ENCODE measurements around the gene MAPKAP1.

MAPKAP1 gene

DNA sequence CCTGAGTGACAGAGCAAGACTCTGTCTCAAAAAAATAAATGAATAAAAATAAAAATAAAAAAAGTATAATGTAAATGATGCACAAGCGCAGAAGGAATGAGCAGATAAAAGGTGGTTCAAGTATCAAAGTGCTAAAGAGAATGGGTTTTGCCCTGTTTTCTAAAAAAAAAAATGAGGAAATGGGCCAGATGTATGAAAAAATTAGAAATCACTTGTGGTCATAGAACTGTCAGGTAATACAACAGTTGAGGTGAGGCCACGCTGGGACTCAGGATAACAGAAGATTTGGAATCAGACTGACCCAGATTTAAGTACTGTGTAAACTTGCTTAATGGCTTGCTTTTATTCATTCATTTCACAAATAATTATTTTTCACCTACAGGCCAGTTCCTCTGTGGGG is 69.8 kb downstream of the MAPKAP1 start:
- no peaks in the 10 kb centered on the region for H3K36me3 ChIP-seq (ENCODE audit: control insufficient read depth in 1 of 2, insufficient read depth in 2 of 2, low read length in 2 of 2)
- no peak overlapping the region for H3K27ac ChIP-seq (ENCODE audit: low read length)
- peaks cover 8 to 28% of the 10 kb centered on the region in 2 donors for H3K4me1 ChIP-seq (ENCODE audit: control insufficient read depth in 1 of 2, insufficient read depth in 2 of 2, low read length in 2 of 2)
- H3K4me3 ChIP-seq (ENCODE audit: low read depth in 1 of 2, low read length in 2 of 2) = no peak overlapping the region
- H3K9me3 ChIP-seq (ENCODE audit: control insufficient read depth in 1 of 2, low read length in 2 of 2) = no peaks in the 10 kb centered on the region
- no peaks in the 10 kb centered on the region for H3K27me3 ChIP-seq (ENCODE audit: low read depth, low read length)

DNA sequence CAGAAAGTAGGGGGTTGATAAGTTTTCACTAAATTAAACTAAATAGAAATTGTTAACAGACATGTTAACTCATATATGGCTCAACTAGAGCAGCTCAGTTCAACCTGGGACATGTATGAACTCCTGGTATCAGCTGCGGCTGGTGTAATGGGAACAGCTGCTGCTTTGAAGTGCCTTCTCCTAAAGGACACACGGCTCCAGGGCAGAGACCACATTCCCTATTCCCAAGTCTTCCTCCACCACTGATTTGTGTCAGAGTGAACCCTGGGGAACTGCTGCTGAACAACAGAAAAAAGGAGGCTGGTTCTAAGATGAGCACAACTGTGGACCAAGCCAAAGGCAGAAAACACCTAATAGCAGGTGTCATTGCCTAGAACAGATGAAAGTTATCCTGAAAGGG is 71.1 kb downstream of the MAPKAP1 start:
- Histone ChIP-seq H3K4me1 (ENCODE audit: control insufficient read depth in 1 of 2, insufficient read depth in 2 of 2, low read length in 2 of 2) (peaks cover 10 to 36% of the 10 kb centered on the region in 2 donors), H3K4me3 (ENCODE audit: low read depth in 1 of 2, low read length in 2 of 2) (no peak overlapping the region), H3K36me3 (ENCODE audit: control insufficient read depth in 1 of 2, insufficient read depth in 2 of 2, low read length in 2 of 2) (no peaks in the 10 kb centered on the region), H3K9me3 (ENCODE audit: control insufficient read depth in 1 of 2, low read length in 2 of 2) (no peaks in the 10 kb centered on the region), H3K27me3 (ENCODE audit: low read depth, low read length) (no peaks in the 10 kb centered on the region), H3K27ac (ENCODE audit: low read length) (no peak overlapping the region)

DNA sequence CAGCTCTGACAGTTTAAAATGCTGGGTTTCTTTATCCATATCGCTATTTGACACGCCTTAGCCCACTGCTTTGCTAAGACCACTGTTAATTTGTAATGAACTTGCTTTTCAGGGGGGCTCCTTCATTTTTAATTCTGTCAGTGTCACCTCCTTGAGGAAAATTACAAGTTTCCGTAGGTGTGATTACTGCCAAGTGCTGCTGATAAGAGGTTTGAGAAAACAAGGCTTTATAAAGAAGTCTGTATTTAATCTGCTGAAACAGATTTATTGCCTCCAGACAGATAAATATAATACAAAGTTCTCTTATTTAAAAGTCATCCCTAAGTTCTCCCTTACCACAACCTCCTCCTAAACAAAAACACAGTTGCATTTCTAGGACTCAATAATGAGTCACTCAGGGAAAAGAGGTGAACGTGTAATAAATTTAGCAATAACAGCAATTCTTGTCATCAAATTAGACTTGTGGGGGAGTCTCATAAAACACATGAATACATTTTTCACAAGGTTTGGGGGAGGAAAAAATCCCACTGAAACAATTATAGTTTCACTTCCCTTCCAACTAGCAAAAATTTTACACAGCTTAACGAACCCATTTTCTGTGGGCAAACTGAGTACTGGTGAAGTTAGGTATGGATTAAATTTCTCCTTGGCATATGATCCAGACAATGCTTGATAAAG is 72.8 kb downstream of the MAPKAP1 start:
- Histone ChIP-seq H3K9me3 (ENCODE audit: control insufficient read depth in 1 of 2, low read length in 2 of 2) (no peaks in the 10 kb centered on the region), H3K36me3 (ENCODE audit: control insufficient read depth in 1 of 2, insufficient read depth in 2 of 2, low read length in 2 of 2) (no peaks in the 10 kb centered on the region), H3K4me1 (ENCODE audit: control insufficient read depth in 1 of 2, insufficient read depth in 2 of 2, low read length in 2 of 2) (peaks cover 10 to 36% of the 10 kb centered on the region in 2 donors), H3K4me3 (ENCODE audit: low read depth in 1 of 2, low read length in 2 of 2) (no peak overlapping the region), H3K27ac (ENCODE audit: low read length) (no peak overlapping the region), H3K27me3 (ENCODE audit: low read depth, low read length) (no peaks in the 10 kb centered on the region)

DNA sequence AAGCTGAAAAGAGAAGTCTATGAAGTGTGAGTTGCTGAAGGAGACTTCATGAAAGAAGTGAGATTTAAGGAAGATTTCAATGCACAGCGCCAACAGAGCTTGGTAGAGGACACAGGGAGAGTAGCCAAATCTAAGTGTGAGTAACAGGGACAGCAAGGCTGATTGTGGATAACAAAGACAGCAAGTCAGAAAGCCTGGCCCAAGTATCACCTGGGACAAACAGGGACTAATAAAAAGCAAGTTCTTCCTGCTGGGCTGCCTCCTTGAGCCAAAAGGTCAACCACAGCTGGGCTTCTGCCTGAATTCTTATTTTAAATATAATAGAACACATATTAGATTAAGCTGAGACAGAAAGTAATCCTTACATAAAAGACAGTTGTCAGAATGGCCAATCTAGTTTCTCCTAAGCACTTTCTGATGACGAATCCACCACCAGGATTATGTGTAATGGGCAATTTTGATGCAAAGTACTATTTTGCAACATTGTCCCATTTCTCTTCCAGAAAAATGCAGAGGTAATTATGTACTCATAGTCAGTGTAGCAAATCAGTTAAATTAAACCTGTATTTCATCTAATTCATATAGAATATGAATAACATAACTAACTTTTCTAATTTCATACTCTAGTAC is 73.8 kb downstream of the MAPKAP1 start:
- Histone ChIP-seq H3K27me3 (ENCODE audit: low read depth, low read length) (no peaks in the 10 kb centered on the region), H3K27ac (ENCODE audit: low read length) (no peak overlapping the region), H3K9me3 (ENCODE audit: control insufficient read depth in 1 of 2, low read length in 2 of 2) (no peaks in the 10 kb centered on the region), H3K36me3 (ENCODE audit: control insufficient read depth in 1 of 2, insufficient read depth in 2 of 2, low read length in 2 of 2) (no peaks in the 10 kb centered on the region), H3K4me3 (ENCODE audit: low read depth in 1 of 2, low read length in 2 of 2) (no peak overlapping the region), H3K4me1 (ENCODE audit: control insufficient read depth in 1 of 2, insufficient read depth in 2 of 2, low read length in 2 of 2) (peaks cover 10 to 30% of the 10 kb centered on the region in 2 donors)

DNA sequence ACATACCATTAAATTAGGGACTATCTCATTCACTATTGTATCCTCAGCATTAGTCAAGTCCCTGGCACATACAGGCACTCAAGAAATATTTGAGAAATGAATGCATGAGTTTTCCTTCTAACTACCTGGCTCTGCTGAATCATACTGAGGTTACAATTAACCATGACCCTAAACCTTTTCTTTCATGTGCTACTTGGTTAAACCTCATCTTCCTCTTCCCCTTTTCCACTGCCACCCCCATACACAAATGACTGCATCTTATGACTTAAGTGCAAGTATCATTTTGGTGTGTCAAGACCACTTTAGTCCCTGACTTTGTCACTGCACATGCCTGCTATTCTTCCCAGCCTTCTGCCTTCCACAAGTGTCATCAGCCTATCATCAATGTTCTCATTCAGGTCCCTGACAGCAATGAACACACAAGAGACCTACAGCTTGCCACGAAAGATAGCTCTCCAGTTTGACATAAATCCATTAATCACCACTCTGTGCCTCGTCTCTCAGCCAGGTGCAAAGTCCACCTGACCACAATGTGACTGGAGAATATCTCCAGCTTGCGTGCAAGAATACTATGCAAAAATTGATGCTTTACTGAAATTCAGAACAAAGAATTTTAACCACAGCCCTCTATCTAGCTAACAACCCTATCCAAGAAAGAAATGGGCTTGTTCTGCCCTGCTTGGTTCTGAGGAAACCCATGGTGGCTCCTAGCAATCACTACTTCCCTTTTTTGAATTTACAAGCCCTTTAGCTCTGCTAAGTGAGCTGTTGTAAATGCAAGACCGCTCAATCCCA is 74.5 kb downstream of the MAPKAP1 start:
- no peaks in the 10 kb centered on the region for H3K27me3 ChIP-seq (ENCODE audit: low read depth, low read length)
- no peaks in the 10 kb centered on the region for H3K9me3 ChIP-seq (ENCODE audit: control insufficient read depth in 1 of 2, low read length in 2 of 2)
- no peaks in the 10 kb centered on the region for H3K36me3 ChIP-seq (ENCODE audit: control insufficient read depth in 1 of 2, insufficient read depth in 2 of 2, low read length in 2 of 2)
- H3K4me3 ChIP-seq (ENCODE audit: low read depth in 1 of 2, low read length in 2 of 2) = no peak overlapping the region
- no peak overlapping the region for H3K27ac ChIP-seq (ENCODE audit: low read length)
- peaks cover 10 to 30% of the 10 kb centered on the region in 2 donors for H3K4me1 ChIP-seq (ENCODE audit: control insufficient read depth in 1 of 2, insufficient read depth in 2 of 2, low read length in 2 of 2)

DNA sequence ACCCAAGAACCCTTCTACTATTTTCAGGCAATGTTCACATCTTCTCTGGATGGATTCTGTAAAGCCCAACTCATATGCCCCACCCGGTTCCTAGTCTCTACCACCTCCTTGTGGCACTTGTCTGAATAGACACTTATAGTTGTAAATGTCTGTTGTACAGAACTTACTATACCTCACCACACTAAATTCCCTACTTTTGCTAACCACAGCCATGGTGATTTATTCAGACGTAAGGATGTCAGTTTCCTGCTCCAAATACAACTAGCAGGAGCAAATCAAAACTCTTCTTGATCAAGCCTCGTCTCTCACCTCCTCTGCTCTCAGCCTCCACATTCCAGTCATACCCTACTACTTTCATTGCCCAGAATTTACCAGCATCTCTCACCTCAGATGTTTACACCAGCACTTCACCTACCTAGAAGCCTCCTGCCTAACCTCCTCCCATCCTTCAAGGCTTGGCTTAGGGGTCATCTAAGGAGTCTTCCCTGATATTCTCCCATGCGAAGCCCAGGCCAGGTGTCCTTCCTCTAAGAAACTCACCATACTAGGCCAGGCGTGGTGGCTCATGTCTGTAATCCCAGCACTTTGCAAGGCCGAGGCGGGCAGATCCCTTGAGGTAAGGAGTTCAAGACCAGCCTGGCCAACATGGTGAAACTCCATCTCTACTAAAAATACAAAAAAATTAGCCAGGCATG is 75.5 kb downstream of the MAPKAP1 start:
- no peak overlapping the region for H3K4me3 ChIP-seq (ENCODE audit: low read depth in 1 of 2, low read length in 2 of 2)
- no peak overlapping the region for H3K27ac ChIP-seq (ENCODE audit: low read length)
- no peaks in the 10 kb centered on the region for H3K27me3 ChIP-seq (ENCODE audit: low read depth, low read length)
- H3K36me3 ChIP-seq (ENCODE audit: control insufficient read depth in 1 of 2, insufficient read depth in 2 of 2, low read length in 2 of 2) = no peaks in the 10 kb centered on the region
- H3K4me1 ChIP-seq (ENCODE audit: control insufficient read depth in 1 of 2, insufficient read depth in 2 of 2, low read length in 2 of 2) = peaks cover 10 to 30% of the 10 kb centered on the region in 2 donors
- no peaks in the 10 kb centered on the region for H3K9me3 ChIP-seq (ENCODE audit: control insufficient read depth in 1 of 2, low read length in 2 of 2)

DNA sequence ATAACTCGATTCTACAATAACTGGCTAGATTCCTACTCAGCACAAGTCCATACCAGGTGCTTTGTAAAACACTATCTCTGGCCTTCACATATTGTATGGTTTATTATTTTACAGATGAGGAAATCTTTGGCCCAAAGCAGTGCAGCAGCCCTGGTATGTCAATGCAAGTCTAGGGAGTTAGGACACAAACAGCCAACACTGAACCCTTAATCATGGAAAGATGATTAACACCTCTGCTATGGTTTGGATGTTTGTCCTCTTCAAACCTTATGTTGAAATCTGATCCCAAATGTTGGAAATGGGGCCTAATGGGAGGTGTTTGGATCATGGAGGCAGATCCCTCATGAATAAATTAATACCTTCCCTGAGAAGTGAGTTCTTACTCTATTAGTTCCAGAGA is 76.6 kb downstream of the MAPKAP1 start:
- H3K27ac ChIP-seq (ENCODE audit: low read length) = no peak overlapping the region
- no peaks in the 10 kb centered on the region for H3K27me3 ChIP-seq (ENCODE audit: low read depth, low read length)
- no peaks in the 10 kb centered on the region for H3K36me3 ChIP-seq (ENCODE audit: control insufficient read depth in 1 of 2, insufficient read depth in 2 of 2, low read length in 2 of 2)
- no peaks in the 10 kb centered on the region for H3K9me3 ChIP-seq (ENCODE audit: control insufficient read depth in 1 of 2, low read length in 2 of 2)
- no peak overlapping the region for H3K4me3 ChIP-seq (ENCODE audit: low read depth in 1 of 2, low read length in 2 of 2)
- peaks cover 10 to 26% of the 10 kb centered on the region in 2 donors for H3K4me1 ChIP-seq (ENCODE audit: control insufficient read depth in 1 of 2, insufficient read depth in 2 of 2, low read length in 2 of 2)

DNA sequence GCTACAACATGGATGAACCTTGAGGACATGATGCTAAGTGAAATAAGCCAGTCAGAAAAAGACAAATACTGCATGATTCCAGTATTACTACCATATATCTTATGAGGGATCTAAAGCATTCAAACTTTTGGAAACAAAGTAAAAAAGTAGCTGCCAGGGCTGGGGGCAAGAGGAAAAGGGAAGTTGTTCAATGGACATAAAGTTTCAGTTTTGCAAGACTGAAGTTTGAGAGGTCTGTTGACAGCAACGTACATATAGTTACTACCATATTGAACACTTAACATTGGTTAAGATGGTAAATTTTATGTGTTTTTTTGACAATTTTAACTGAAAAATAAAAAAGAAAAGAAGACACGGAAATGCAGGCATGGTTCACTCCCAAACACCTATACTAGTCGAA is 77.6 kb downstream of the MAPKAP1 start:
- Histone ChIP-seq H3K4me1 (ENCODE audit: control insufficient read depth in 1 of 2, insufficient read depth in 2 of 2, low read length in 2 of 2) (peaks cover 10 to 26% of the 10 kb centered on the region in 2 donors), H3K9me3 (ENCODE audit: control insufficient read depth in 1 of 2, low read length in 2 of 2) (no peaks in the 10 kb centered on the region), H3K36me3 (ENCODE audit: control insufficient read depth in 1 of 2, insufficient read depth in 2 of 2, low read length in 2 of 2) (no peaks in the 10 kb centered on the region), H3K4me3 (ENCODE audit: low read depth in 1 of 2, low read length in 2 of 2) (no peak overlapping the region), H3K27me3 (ENCODE audit: low read depth, low read length) (no peaks in the 10 kb centered on the region), H3K27ac (ENCODE audit: low read length) (no peak overlapping the region)

DNA sequence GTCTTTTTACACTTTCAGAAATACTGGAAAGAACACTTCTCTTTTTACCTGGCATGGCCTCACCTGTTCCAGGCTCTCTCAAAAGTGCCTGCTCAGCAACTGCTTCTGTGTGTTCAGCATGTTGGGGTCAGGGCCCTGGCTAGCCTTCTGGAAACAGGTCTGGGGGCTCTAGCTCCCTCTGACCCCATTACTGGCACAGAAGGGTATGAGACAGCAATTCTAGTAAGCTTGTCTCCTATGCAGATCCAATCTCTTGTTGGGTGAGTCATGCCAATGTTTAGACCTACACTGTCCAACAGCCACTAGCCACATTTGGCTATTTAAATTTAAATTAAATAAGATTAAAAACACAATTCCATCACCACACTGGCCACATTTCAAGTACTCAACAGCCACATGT is 80.8 kb downstream of the MAPKAP1 start:
- H3K4me3 ChIP-seq (ENCODE audit: low read depth in 1 of 2, low read length in 2 of 2) = no peak overlapping the region
- no peaks in the 10 kb centered on the region for H3K36me3 ChIP-seq (ENCODE audit: control insufficient read depth in 1 of 2, insufficient read depth in 2 of 2, low read length in 2 of 2)
- no peaks in the 10 kb centered on the region for H3K9me3 ChIP-seq (ENCODE audit: control insufficient read depth in 1 of 2, low read length in 2 of 2)
- H3K27ac ChIP-seq (ENCODE audit: low read length) = no peak overlapping the region
- no peaks in the 10 kb centered on the region for H3K27me3 ChIP-seq (ENCODE audit: low read depth, low read length)
- H3K4me1 ChIP-seq (ENCODE audit: control insufficient read depth in 1 of 2, insufficient read depth in 2 of 2, low read length in 2 of 2) = no peaks in the 10 kb centered on the region

DNA sequence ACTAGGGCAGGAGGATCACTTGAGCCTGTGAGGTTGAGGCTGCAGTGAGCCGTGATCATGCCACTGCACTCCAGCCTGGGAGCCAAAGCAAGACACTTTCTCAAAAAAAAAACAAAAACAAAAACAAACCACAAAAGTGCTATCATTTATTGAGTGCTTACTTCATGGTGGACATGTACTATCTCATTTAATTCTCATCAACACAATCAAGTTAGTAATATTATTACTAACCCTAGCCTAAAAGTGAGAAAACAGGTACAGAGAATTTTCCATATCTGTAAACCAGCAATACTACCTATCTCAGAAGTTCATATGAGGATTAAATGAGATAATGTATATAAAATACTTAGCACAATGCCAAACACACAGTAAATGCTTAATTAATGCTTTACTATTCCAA is 85.8 kb downstream of the MAPKAP1 start:
- Histone ChIP-seq H3K9me3 (ENCODE audit: control insufficient read depth in 1 of 2, low read length in 2 of 2) (no peaks in the 10 kb centered on the region), H3K36me3 (ENCODE audit: control insufficient read depth in 1 of 2, insufficient read depth in 2 of 2, low read length in 2 of 2) (no peaks in the 10 kb centered on the region), H3K4me1 (ENCODE audit: control insufficient read depth in 1 of 2, insufficient read depth in 2 of 2, low read length in 2 of 2) (no peaks in the 10 kb centered on the region), H3K27me3 (ENCODE audit: low read depth, low read length) (no peaks in the 10 kb centered on the region), H3K27ac (ENCODE audit: low read length) (no peak overlapping the region), H3K4me3 (ENCODE audit: low read depth in 1 of 2, low read length in 2 of 2) (no peak overlapping the region)

DNA sequence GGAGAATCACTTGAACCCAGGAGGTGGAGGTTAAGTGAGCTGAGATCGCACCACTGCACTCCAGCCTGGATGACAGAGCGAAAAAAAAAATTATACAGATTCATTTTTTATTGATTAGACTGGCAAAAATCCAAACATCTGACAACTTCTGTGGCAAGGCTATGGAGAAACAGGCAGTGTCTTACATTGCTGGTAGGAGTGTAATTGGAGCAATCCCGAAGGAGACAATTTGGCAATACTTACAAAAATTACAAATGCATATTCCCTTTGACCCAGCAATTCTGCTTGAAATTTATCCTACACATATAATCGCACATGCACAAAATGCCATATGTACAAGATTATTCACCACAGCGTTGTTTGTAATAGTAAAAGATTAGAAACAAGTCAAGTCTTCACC is 86.8 kb downstream of the MAPKAP1 start:
- H3K9me3 ChIP-seq (ENCODE audit: control insufficient read depth in 1 of 2, low read length in 2 of 2) = no peaks in the 10 kb centered on the region
- H3K36me3 ChIP-seq (ENCODE audit: control insufficient read depth in 1 of 2, insufficient read depth in 2 of 2, low read length in 2 of 2) = no peaks in the 10 kb centered on the region
- H3K27ac ChIP-seq (ENCODE audit: low read length) = no peak overlapping the region
- no peak overlapping the region for H3K4me3 ChIP-seq (ENCODE audit: low read depth in 1 of 2, low read length in 2 of 2)
- H3K4me1 ChIP-seq (ENCODE audit: control insufficient read depth in 1 of 2, insufficient read depth in 2 of 2, low read length in 2 of 2) = no peaks in the 10 kb centered on the region
- H3K27me3 ChIP-seq (ENCODE audit: low read depth, low read length) = no peaks in the 10 kb centered on the region
